HG03442 (cell line): Measurements from ENCODE around the gene EPAS1.

ENCODE experiments used
- ATAC-seq: cut with Tn5 transposase; IDR thresholded peaks from one replicate; pipeline ENCODE4 v1.9.1; 2021; ENCODE audit warnings: mild to moderate bottlenecking, moderate library complexity; ENCODE audit not compliant: unreplicated experiment

EPAS1 gene

GRCh38 chr2:46319711-46320110, 22.5 kb downstream of the EPAS1 start:
- ATAC-seq: no peak

- ATAC-seq: no peak
These were observed 22.9 kb downstream of the EPAS1 start for GRCh38 chr2:46320141-46320567.

- no peak for ATAC-seq
These were observed 26.5 kb downstream of the EPAS1 start for GRCh38 chr2:46323730-46324129.

GRCh38 chr2:46325182-46325928, 28.1 kb downstream of the EPAS1 start:
- no peak for ATAC-seq

- no peak for ATAC-seq
These were observed 29.2 kb downstream of the EPAS1 start for GRCh38 chr2:46326231-46326980.

GRCh38 chr2:46327627-46328026, 30.4 kb downstream of the EPAS1 start:
- no peak for ATAC-seq

GRCh38 chr2:46328291-46328690, 31.1 kb downstream of the EPAS1 start:
- ATAC-seq: no peak

GRCh38 chr2:46328829-46329228, 31.6 kb downstream of the EPAS1 start:
- ATAC-seq: no peak

GRCh38 chr2:46329340-46329739, 32.1 kb downstream of the EPAS1 start:
- ATAC-seq: no peak

GRCh38 chr2:46329803-46330775, 32.9 kb downstream of the EPAS1 start:
- no peak for ATAC-seq

- ATAC-seq: no peak
These were observed 34.0 kb downstream of the EPAS1 start for GRCh38 chr2:46331109-46331766.

GRCh38 chr2:46332686-46333281, 35.6 kb downstream of the EPAS1 start:
- ATAC-seq: no peak

GRCh38 chr2:46333912-46334311, 36.7 kb downstream of the EPAS1 start:
- no peak for ATAC-seq

GRCh38 chr2:46334389-46335271, 37.4 kb downstream of the EPAS1 start:
- no peak for ATAC-seq

GRCh38 chr2:46335391-46336282, 38.4 kb downstream of the EPAS1 start:
- no peak for ATAC-seq

GRCh38 chr2:46336283-46336959, 39.2 kb downstream of the EPAS1 start:
- ATAC-seq: no peak

GRCh38 chr2:46337208-46337994, 40.2 kb downstream of the EPAS1 start:
- no peak for ATAC-seq
